Endothelial cell of umbilical vein (primary cell): ENCODE data around the gene SNTA1.

ENCODE experiments used
- CTCF ChIP-seq, 2 donors: IDR thresholded peaks; 1 replicate in 1 of 2; 2 replicates in 1 of 2; pipeline ENCODE4 v1.5.1; 2011; ENCODE audit warnings: low read length in 2 of 2, mild to moderate bottlenecking in 2 of 2, moderate library complexity in 2 of 2, control low read depth in 1 of 2, inconsistent platforms in 1 of 2, low read depth in 1 of 2; ENCODE audit not compliant: insufficient read depth in 1 of 2; ENCODE audit errors: extremely low read depth in 1 of 2
- JUN ChIP-seq: IDR thresholded peaks from 2 replicates; pipeline ENCODE4 v1.6.1; 2011; ENCODE audit warnings: borderline replicate concordance, low read depth; ENCODE audit not compliant: insufficient read length, insufficient read depth
- POLR2A ChIP-seq: IDR thresholded peaks from 2 replicates; pipeline ENCODE4 v1.6.1; 2012; ENCODE audit warnings: low read depth, mild to moderate bottlenecking, control low read depth, low read length
- POLR2AphosphoS5 ChIP-seq: IDR thresholded peaks from 2 replicates; pipeline ENCODE4 v1.6.1; 2012; ENCODE audit warnings: low read depth, mild to moderate bottlenecking, control low read depth, low read length, moderate library complexity; ENCODE audit not compliant: insufficient read depth

GRCh38 chr20:33372993-33373441 lies 70.5 kb downstream of the SNTA1 start:
- TF ChIP-seq CTCF (IDR thresholded peaks at IDR 0.05; ENCODE audit: extremely low read depth in 1 of 2, insufficient read depth in 1 of 2, low read depth in 1 of 2, low read length in 2 of 2) (no peak), POLR2A (no peak), JUN (no peak), POLR2AphosphoS5 (no peak)
